HG03460 (cell line): ENCODE data around the gene UBE2H.

Experiments
- ATAC-seq: cut with Tn5 transposase; IDR thresholded peaks from one replicate; pipeline ENCODE4 v1.9.1; 2021; ENCODE audit not compliant: unreplicated experiment

Gene UBE2H

DNA sequence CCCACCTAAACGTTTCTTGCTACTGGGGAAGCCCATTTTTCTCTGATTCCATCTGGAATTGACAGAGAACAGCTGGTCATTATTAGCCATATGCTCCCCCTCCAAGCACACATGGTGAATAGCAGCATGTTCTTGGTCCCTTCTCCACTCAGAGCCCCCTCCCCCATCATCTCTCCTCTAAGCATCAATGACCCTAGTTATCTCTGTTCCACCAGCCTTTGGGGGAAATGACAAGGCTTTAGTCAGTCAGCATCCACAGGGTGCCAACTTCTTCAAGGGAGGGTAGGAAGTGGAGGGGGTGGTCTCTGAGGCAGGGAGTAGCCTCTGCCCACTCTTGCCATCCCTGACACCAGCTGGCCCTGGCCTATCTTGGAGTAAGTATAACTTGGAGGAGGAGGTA is 163.1 kb downstream of the UBE2H start:
- no peak for ATAC-seq

DNA sequence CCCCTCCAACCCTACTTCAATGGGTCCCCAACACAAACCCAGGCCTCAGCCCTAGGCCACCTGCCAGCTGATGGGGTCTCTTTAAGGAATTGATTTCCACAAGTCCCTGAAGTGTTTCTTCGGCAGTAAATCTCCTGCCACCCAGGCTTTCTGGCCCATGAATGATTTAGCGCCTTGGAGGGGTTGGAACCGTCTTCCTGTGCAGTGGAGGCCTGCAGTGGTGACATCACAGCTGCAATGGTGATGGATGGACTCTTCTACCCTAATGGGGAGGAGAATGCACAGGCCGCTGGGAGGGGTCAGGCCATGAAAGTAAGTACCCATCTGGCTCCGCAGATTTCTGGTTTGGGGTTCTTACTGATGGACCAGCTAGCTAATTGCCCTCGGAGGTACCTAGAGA is 163.8 kb downstream of the UBE2H start:
- ATAC-seq, result no peak

GRCh38 chr7:129786825-129787563 is 165.8 kb downstream of the UBE2H start:
- no peak for ATAC-seq

GRCh38 chr7:129785685-129786514 is 166.9 kb downstream of the UBE2H start:
- ATAC-seq, result no peak

DNA sequence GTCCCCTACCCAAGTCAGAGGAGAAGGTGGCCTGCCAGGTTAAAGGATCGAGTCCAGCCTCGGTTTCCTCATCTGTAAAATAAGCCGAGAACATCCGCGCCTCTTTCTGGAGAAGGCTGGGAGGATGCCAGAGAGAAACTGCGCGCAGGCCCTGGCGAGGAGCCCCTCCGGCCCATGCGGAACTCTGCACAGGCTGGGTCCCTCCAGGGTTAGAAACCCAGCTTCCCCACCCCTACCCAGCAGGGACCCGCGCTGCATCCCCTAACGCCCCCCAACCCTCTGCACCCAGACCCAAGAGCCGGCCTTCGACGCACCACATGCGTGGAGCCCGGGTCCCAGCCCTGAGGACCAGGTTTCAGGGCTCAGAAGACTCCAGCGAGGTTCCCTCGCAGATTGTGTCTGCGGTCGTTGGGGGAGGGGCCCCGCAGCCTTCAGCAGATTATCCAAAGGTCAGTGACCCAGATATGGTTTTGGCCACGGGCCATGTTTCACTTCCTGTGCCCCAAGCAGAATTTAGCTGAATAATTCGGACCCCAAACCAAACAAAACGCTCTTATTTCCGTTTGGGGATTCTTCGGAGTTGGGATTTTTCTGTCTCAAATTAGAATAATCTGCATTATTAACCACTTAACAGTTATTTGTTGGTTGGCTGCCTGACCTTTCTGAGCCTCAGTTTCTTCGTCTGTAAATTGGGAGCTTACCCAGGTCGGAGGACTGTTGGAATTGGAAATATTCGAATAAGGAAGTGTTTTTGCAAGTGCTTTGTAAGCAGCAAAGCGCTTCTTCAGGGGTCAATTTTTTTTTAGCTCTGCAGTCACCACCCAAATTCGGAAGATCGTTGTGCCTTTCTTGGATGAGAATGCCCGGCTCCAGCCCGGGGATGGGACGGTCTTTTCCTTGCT is 167.7 kb downstream of the UBE2H start:
- ATAC-seq, result no peak

GRCh38 chr7:129784437-129784782 is 168.3 kb downstream of the UBE2H start:
- no peak for ATAC-seq

- ATAC-seq, result no peak
Observed at GRCh38 chr7:129783584-129783919, 169.2 kb downstream of the UBE2H start.

- ATAC-seq, result no peak
Observed at GRCh38 chr7:129782818-129783583, 169.8 kb downstream of the UBE2H start.

GRCh38 chr7:129781928-129782817 is 170.6 kb downstream of the UBE2H start:
- ATAC-seq, result no peak

- ATAC-seq, result no peak
Observed at GRCh38 chr7:129780974-129781927, 171.5 kb downstream of the UBE2H start.
